Calu3 (cell line): ENCODE data around the gene CCDC117. TPM values are rescaled to one million over a fixed set of nuclear protein-coding genes. Genes with fewer than 3 reads are reported as not detected.

Source experiments
- BruUV-seq: library from RNA; stranded (reverse); fragments of 400-500 nt; replicated peaks from 2 replicates; lab custom pipeline; 2021; lab: Mats Ljungman, UMichigan
- CTCF ChIA-PET: fragments of 300-600 bp; sonication (Branson Sonifier 250); formaldehyde crosslinking; loops from one replicate; lab custom pipeline; 2022; ENCODE audit warnings: antibody characterized with exemption; lab: Charles Lee
- DNase-seq: peaks from one replicate; pipeline ENCODE4 v3.0.0; 2022
- H3K27ac Mint-ChIP-seq: one replicate; pipeline ENCODE4 v1.8.0; 2022; ENCODE audit warnings: mixed read lengths; ENCODE audit not compliant: unreplicated experiment
- H3K27me3 Mint-ChIP-seq: one replicate; pipeline ENCODE4 v1.8.0; 2022; ENCODE audit warnings: mixed read lengths; ENCODE audit not compliant: unreplicated experiment
- H3K36me3 Mint-ChIP-seq: one replicate; pipeline ENCODE4 v1.8.0; 2022; ENCODE audit warnings: mild to moderate bottlenecking, moderate library complexity, mixed read lengths; ENCODE audit not compliant: insufficient read depth, unreplicated experiment
- H3K4me1 Mint-ChIP-seq: one replicate; pipeline ENCODE4 v1.8.0; 2022; ENCODE audit warnings: mild to moderate bottlenecking, low read depth, mixed read lengths; ENCODE audit not compliant: unreplicated experiment
- H3K4me3 Mint-ChIP-seq: one replicate; pipeline ENCODE4 v1.8.0; 2022; ENCODE audit warnings: mild to moderate bottlenecking, low read depth, moderate library complexity, mixed read lengths; ENCODE audit not compliant: unreplicated experiment
- H3K9me3 Mint-ChIP-seq: one replicate; pipeline ENCODE4 v1.8.0; 2022; ENCODE audit warnings: low read depth, mixed read lengths; ENCODE audit not compliant: unreplicated experiment
- CTCF ChIP-seq: fragments of 200-600 bp; IDR thresholded peaks from one replicate; pipeline ENCODE4 v1.8.0; 2022; ENCODE audit warnings: antibody characterized with exemption; ENCODE audit not compliant: unreplicated experiment
- intact Hi-C: fragments of 100-400 bp; cut with micrococcal nuclease; formaldehyde crosslinking; loops from one replicate; pipeline ENCODE4 v1.10.0; 2022; ENCODE audit not compliant: unreplicated experiment
- total RNA-seq: library from RNA; stranded (reverse); gene quantifications from 2 replicates; pipeline ENCODE4 v1.2.3, GENCODE V29; 2022

The CCDC117 gene
- total RNA-seq, 1 experiment from 2014 or later: 27.0 TPM

- TF ChIP-seq CTCF: no peak
- H3K27ac Mint-ChIP-seq: peak overlapping the region; percentile 77
- H3K4me1 Mint-ChIP-seq: peaks cover 8% of the 10 kb centered on the region
- BruUV-seq: no TSS peak
- no peak for DNase-seq
- no peaks in the 10 kb centered on the region for H3K9me3 Mint-ChIP-seq
- CTCF ChIA-PET: interaction anchor here (0.6 kb wide), 1 partner anchor 319 kb away, joined by 4 read pairs; no protein-coding TSS in a partner anchor
- H3K36me3 Mint-ChIP-seq: peaks cover 78% of the 10 kb centered on the region
- H3K27me3 Mint-ChIP-seq: no peaks in the 10 kb centered on the region
- intact Hi-C loops: no loop called here
- no peak overlapping the region for H3K4me3 Mint-ChIP-seq
Observed at GRCh38 chr22:28792491-28793383, 20.2 kb downstream of the CCDC117 start.

GRCh38 chr22:28793976-28794584, 21.6 kb downstream of the CCDC117 start:
- no TSS peak for BruUV-seq
- H3K36me3 Mint-ChIP-seq: peaks cover 79% of the 10 kb centered on the region
- CTCF ChIA-PET: no interaction called here

GRCh38 chr22:28795071-28795693, 22.7 kb downstream of the CCDC117 start:
- H3K4me3 Mint-ChIP-seq: no peak overlapping the region
- BruUV-seq: no TSS peak
- TF ChIP-seq CTCF: no peak
- CTCF ChIA-PET: no interaction called here
- H3K27ac Mint-ChIP-seq: peak overlapping the region; percentile 67
- no peak for DNase-seq
- H3K4me1 Mint-ChIP-seq: peaks cover 18% of the 10 kb centered on the region
- no peaks in the 10 kb centered on the region for H3K9me3 Mint-ChIP-seq
- H3K27me3 Mint-ChIP-seq: no peaks in the 10 kb centered on the region
- peaks cover 80% of the 10 kb centered on the region for H3K36me3 Mint-ChIP-seq
- intact Hi-C loops: no loop called here

More at GRCh38 chr22:28793976-28794584, 21.6 kb downstream of the CCDC117 start:
- no peaks in the 10 kb centered on the region for H3K27me3 Mint-ChIP-seq
- intact Hi-C loops: no loop called here
- peaks cover 12% of the 10 kb centered on the region for H3K4me1 Mint-ChIP-seq
- H3K9me3 Mint-ChIP-seq: no peaks in the 10 kb centered on the region
- DNase-seq: no peak
- H3K4me3 Mint-ChIP-seq: no peak overlapping the region
- TF ChIP-seq CTCF: no peak
- H3K27ac Mint-ChIP-seq: peak overlapping the region; percentile 77

- H3K36me3 Mint-ChIP-seq: peaks cover 88% of the 10 kb centered on the region
- intact Hi-C loops: no loop called here
- peaks cover 18% of the 10 kb centered on the region for H3K4me1 Mint-ChIP-seq
- no peaks in the 10 kb centered on the region for H3K9me3 Mint-ChIP-seq
- H3K27me3 Mint-ChIP-seq: no peaks in the 10 kb centered on the region
- CTCF ChIA-PET: no interaction called here
- DNase-seq: no peak
- peak overlapping the region; percentile 97 for H3K27ac Mint-ChIP-seq
- BruUV-seq: no TSS peak
- TF ChIP-seq CTCF: no peak
- peak overlapping the region; percentile 83 for H3K4me3 Mint-ChIP-seq
Observed at GRCh38 chr22:28795932-28796856, 23.7 kb downstream of the CCDC117 start.
